ENCODE data around the gene FSHR.
A peak's percentile ranks its signal among the peaks of the same experiment; 100 is the strongest.

The FSHR gene

DNA sequence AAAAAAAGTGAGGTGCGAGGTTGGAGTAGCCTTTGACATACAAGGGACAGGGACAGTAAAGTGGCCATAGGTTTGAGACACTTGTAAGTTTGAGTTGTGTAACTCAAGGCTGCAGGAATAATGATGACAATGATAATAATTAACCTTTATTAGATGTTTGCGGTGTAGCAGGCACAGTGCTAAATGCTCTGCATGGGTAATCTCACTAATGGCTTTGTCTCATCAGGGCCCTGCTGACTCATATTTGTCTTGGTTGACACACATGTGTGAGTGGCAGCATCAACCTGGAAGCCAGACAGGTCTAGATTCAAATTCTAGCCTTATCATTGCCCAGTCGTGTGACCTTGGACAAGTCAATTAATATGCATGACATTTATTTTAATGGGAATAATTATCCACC, 126.2 kb downstream of the FSHR start:
- DNase-seq: no peak

DNA sequence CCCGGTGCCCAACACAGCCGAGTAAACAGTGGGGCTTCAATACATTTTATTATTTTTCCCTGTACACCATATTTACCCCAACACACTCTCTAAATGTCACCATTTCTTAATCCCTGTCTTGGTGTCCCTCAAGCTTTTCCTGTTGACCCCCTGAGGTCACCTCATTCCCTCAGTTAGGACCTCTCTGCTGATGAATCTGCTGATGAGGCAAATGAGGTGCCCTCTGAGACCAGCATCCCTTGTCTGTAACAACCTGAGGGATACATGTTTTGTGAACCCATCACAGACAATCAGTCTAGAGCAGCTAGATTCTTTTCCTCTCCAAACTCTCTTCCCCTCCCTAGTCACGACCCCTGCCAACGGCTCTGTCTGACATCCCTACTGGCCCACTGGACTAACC, 127.6 kb downstream of the FSHR start:
- no peak for DNase-seq

DNA sequence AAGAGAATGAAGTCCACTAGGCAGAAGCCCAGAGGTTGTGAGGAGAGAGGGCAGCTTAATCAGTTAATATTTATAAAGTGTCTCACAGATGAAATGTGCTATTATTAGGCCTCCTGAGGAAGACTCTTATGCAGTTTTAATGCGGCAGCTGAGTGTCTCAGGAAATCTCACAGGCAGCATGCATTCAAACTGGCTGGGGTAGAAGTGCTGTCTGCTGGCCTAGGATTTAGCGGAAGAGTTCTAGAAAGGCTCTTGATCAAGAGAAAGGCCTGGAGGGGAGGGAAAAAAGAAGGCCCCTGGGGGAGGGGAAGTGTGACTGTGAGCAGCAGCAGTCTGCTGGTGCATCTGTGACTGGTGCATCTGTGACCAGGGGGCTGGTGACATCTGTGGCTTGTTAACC, 133.0 kb downstream of the FSHR start:
- no peak for DNase-seq

DNA sequence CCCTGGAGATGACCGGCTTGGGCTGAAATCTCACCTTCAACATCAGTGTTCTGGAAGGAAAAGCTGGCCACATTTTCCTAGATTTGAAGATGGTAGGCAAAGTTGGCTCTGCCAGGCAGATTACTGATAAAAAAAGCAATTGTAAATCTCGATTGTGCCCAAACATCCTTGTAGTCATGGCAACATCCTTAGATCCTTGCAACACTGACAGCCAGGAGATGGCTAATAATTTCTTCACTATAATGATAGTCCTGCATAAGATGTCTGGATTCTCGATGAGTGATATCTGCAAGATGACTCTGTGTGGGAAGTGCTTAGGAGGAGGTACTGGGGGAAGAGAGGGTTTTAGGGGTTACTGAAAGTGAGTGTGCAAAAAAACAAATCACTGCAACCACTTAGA, 149.1 kb downstream of the FSHR start:
- DNase-seq: no peak

DNA sequence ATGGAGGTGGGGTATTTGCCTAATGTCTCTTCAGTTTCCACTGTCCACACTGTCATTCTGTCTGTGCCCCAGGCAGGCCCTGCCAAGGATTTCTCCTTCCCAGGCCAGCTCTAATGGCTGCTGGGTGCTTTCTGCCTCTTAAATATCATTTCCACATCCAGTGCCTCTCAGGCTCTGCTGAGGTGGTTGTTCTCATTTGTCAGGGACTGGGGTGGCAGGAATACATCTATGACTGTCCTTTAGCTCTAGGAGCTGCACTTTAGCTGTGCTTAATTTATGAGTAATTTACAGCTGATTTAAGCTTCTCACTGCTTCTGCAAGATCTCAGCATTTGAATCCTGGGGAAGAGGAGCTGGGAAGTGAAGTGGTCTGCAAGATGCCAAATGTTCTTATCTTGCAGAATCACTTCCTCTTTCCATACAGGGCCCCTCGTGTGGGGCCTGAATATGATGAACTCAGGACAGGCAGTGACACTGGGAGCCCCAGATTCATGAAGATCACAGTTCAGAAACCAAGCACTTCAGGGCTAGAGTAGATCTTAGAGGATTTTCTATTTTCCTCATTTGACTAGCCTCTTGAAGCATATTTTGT, 150.2 kb downstream of the FSHR start:
- DNase-seq: no peak

DNA sequence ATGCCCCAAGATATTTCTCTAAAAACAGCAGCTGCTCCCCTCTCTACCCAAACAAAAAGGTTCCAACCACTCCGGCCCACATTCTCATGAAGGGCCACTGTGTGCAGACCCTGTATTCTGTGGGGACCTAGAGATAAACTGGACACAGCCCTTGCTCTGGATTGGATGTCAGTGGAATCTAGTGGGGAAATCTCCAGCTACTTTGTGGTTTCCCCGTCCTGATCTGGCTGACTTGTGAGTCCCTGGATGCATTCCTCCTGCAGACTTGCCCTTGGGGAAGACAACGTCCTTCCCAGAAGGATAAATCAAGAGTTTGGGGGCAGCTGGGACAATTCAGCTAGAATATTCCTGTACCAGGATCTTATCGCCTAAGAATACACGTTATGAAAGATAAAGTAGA, 151.1 kb downstream of the FSHR start:
- no peak for DNase-seq

DNA sequence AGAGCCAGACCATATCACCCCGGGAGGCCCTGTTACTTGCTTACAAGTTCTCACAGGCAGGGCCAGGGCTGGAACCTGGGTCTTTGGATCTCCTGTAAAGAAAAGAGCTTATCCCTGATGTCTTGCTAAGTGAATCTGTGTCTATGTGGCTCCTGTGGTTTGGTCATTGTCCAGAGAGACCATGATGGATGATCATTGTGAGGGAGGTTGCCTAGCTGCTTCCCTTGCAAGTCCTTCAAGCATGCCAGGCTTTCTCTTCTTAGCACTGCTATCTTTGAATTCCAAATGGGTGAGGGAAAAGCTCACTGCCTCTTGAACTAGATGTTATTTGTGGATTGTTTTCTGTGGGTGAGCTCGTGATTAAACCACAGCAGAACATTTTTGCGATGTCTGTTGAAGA, 151.6 kb downstream of the FSHR start:
- no peak for DNase-seq

DNA sequence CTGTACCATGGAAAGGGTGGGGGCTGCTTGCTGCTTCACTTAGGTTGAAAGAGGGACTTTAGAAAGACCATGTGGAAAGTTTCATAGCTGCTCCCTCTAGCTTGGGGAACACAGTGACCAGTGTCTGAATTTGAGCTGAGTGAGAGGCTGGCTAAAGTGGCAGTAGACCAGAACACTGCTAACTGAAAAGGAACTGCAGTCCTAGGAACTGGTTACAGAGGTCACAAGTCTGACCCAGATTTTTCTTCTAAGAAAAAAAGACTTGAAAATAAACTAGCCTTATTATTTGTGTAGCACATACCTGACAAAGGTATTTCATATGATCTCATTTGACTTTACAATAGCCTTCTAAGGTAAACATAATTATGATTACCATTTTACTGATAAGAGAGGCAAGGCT, 153.6 kb downstream of the FSHR start:
- DNase-seq: no peak

DNA sequence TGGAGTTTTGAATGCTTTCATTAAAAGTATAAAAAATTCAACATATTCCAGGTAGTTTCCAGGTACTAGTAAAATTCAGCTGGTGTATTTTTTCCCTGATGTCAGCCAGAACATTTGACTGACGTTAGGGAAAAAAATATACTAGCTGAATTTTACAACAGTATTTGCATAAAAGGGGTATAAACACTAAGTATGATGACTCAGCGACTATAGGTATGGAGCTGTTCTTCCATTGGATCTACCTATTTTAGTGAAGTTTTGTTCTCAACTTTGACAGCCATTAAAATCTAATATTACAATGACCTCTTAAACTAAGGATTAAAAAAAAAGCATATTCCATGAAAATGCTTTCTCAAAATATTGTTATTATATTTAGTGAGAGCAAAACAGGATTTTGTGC, 155.9 kb downstream of the FSHR start:
- DNase-seq: no peak

DNA sequence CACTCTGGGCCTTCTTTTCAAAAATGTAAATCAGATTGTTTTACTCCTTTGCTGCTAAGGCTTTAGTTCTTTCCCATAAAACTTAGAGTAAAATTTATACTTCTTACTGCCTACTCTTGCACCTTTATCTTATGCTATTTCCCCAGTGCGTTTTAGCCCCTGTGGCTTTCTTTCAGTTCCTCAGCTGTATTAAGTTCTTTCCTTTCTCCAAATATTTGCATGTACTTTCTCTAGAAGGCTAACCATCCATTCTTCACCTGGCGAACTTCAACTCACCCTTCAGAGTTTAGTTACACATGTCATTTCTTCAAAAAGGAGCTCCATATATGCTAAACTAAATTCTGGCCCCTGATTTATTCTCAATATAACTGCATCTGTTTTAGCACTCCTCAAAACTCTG, 160.7 kb downstream of the FSHR start:
- no peak for DNase-seq

DNA sequence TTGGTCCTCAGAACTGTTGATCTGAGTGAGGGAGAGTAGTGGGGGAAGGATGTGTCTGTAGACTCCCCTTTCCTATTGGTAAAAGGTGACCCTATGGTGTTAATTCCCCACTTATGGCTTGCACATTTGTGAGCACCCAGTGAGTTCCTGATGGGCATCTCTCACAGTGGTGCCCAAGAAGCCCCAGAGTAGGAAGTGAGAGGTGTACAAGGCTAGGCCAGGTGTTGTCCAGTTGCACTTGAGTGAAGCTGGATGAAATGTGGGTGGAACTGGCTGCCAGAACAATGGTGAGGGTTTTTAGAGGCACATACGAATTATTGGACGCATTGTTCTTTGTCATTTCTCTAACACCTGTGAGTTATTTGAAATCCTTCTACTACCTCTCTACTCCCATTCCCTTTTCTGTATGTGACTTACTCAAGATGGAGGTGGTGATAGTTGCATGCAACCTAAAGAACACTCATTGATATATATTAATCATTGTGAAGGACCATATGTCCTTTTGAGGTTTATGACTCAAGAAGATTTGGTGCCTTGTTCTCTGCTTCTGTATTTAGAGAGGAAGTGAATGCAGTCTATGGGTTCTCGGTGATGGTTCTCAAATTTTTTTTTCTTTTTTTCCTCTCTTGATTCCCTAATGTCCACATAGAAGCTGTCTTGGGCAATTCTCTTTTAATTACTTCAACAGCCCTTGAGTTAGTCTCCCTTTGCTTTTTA, 162.7 kb downstream of the FSHR start:
- DNase-seq: no peak

DNA sequence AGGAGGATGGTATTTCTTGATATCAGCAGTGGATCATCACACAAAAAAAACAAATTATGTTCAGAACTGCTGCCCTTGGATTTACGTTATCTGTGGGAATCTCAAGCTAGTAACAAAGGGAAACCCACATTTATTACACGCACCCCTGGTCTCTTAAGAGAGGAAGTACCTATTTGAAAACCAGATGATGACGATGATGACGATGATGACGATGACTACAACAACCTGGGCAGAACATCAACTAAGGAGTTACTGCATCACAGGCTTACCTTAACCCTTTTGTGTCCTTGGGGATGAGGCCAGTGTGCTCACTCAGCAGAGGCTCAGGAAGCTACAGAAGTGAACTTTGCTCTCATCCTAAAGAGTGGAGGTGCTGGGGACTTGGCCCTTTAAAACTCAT, 169.4 kb downstream of the FSHR start:
- no peak for DNase-seq

DNA sequence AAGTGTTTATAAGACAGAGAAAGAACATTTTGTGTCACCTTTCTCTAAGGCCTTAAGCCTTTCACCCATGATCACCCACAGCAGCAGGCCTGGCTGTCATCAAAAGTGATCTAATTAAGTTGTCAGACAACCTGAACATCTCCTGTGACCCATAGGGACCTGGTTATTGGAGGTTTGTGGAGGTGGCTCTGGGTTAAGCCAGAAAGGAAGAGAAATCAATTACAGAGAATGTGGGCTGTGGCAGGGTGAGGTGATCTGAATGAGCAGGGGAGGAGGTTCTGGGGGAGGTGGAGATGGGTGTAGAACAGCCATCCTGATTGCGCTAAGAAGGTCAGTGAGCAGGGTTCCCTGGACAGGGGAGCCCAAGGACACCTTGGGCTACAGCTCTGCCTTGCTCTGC, 170.8 kb downstream of the FSHR start:
- no peak for DNase-seq

DNA sequence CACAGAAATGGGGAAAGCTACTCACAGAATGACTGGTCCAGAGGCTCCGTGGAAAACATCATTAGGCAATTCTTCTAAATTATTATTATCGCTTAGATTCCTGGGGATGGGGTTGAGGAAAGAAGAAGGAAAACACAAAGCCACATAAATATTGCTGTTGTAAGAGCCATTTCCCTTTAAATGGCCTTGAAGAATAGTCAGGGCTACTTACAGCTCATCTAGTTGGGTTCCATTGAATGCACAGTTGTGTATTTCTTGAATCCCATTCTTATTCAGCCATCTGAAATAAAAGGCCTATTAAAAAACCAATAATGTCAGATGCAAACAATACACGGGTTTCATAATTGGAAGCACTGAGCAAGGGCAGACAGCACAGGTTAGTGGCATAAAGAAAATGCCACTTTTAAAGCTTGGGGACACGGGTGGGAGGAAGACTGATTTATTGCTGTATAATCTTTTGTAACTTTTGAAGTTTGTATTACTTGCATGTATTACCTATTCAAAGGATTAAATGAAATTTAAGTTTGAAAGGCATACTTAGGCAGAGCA, 171.4 kb downstream of the FSHR start:
- DNase-seq: no peak

DNA sequence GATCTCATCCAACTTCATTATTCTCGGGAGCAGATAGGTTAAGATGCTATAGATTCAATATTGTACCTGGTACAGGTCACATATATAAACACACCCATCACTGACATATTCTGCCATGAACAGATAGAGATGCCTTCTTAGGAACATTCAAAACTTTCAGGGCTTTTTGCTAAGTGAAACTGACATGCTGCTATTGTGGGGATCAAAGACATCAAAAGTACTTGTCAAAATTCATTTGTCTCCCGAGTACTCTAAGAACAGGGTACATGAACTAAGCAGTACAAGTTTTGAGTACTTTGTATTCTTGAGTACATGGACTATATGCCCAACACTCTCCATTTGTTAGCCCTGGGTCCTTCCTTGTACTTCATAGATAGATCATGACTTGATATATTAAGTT, 173.5 kb downstream of the FSHR start:
- no peak for DNase-seq

DNA sequence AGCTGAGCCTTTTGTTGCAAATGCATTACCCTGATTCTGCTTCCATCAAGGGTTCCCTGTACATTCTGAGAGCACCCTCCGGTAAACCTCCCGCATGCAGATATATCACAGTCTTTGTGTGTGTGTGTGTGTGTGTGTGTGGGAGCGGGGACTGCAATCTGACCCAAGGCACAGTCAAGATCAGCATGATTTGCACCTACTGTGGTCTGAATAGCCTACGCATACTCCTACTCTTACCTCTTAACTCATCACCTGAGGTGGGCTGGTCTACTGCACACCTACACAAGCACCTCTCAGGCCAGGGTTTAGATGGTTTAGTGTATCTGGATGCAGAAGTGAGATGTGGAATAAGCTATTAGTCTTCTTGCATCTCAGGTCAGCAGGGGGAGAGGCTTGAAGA, 174.6 kb downstream of the FSHR start:
- DNase-seq: no peak

DNA sequence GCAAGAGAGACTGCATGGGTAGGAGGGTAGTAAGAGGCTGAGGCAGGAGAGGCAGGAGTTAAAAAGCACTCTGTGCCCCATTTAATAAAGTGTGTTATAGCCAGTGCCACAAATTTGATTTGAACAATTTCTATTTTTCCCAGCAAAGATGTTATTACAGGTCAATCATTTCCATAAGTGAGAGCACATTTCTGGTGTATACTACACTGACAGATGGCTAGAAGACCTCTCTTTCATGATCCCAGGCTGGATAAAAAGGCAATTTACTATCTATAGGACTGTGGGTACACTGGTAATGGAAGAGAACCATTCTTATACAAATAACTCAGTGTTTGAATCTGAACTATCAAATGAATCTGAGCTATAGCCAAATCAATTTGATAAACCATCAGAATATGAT, 176.2 kb downstream of the FSHR start:
- DNase-seq: no peak

DNA sequence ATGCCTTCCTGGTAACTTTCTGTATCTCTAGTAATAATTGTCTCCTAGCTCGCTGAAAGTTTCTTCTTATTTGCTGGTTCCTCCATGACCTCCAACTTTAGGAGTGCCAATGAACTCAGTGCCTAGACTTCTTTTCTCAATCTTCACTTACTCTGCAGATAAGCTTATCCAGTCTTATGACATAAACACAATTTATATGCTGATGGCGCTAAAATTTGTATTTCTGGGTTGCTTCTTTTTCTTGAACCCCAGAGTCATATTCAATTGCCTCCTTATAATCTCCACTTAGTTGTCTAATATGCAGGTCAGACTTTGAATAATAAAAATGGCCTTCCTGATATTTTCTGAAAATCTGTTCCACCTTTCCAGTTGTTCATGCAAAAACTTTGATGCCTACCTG, 182.5 kb downstream of the FSHR start:
- DNase-seq: no peak

DNA sequence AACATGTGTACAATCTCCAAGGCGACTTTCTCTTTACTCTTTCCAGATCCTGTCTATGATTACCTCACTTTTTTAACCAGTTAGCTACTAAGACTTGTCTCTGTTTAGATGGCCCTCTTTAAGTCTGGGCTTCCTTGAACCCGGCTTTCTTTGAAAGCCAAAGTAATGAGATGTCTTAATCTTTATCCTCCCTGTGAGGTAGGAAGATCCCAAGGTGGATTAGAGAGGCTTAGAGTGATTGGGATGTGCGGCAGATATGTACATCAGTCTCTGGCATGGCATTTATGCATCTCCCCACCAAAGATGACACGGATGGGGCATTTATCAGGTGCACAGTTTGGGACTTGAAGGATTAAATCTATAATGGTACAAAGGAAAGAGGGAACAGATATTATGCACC, 186.3 kb downstream of the FSHR start:
- DNase-seq: no peak

DNA sequence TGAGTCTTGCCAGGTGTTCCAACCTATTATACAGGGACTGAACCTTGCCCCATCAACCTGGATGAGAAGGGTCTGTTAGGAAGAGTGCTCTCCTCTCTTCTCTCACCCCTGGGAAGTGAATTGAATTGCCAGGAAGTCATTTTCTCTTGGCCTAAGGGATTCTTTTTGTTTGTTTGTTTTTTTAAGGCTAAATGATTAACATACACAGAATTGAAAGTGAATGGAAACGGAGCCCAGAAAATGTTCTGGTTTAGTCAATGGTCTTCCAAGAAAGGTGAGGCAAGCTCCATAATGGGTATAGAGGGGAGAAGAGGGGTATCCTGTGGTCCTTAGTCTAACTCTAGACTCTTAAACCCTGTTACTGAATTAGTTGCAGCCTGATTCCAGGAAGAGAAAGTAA, 189.1 kb downstream of the FSHR start:
- no peak for DNase-seq

DNA sequence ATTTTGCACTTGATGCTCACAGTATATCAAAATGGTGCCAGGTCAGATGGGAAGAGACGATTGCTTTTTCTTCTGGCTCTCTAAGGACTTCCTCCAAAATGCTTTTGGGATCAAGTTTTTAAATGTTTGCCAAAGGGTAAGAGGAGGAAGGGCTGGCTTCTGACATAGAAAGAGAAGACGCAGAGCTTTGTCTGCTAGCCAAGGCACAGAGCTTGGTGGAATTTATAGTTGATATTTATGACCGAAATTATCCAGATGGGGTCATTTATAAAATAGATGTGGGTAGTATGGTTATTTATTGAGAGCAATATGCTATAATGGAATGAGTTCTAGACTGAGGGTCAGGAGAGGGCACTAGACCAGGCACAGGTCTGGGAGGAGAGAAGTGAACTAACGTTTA, 193.3 kb downstream of the FSHR start:
- peak in 1 of 2 experiments; percentile 18 for DNase-seq

DNA sequence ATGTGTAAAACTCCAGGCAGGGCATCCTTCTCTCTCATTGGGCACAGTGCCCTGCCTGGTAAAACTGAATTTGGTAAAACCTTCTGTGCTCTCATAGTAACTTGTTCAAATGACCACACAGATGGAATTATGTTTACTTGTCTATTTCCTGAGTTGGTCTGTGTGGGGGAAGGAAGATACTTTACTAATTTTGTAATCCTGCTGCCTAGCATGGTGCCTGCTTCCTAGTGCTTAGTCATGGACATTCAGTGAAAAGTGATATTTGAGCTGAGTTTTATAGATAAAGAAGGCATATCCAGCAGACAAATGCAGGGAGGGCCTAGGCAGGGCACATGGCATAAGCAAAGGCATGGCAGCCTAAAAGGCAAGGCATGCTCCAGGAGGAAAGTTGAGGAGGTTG, 199.4 kb downstream of the FSHR start:
- DNase-seq: no peak

DNA sequence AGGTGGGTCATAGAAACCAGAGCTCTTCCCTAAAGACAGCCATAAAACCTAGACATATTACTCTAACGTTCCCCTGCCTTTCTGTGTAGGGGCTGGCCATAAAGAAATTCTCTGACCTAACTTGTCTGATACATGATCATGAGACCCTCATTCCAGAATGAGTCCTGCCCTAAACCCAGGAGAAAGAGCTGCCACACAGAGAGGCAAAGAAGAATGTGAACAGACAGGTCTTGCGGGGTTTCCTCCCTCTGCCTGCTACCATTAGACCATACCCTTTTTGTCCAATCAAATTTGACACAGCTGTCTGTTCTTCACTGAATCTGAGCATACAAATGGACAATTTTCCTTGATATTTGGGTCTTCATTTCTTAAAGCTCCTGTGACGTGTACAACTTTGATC, 200.0 kb downstream of the FSHR start:
- DNase-seq: no peak

DNA sequence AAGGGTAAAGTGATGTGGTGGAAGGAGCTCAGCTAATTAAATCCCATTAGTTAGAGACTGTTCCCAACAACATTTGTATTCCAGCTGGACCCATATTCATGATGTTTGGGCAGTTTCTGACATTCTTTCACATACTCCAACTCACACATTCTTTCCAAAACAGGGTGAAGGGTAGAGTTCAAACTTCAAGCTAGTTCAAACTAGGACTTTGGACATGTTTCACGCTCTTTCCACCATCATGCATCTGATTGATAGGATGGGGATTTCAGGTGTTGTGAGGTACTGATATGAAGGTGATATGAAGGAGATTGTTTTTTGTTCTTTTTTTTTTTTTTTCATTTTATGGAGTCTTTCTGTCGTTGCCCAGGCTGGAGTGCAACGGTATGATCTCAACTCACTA, 201.7 kb downstream of the FSHR start:
- DNase-seq: no peak

DNA sequence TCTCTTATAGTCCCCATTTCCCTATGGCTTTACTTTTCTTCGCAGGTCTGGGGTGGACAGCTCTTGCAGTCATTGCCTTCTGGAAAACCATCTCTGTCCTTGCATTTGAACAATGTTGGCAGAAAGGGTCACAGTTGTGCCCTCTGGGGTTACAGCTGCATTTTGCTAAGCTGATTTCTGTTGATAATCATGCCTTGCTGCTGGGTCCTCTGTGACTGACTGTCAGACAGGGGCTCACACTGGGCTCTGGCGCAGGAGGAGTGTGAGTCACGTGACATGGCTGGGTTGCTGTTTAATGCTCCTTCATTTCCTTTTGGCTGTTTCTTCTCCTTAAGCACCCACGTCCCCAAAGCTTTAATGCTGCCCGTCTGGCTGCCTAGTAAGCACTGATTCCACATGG, 202.2 kb downstream of the FSHR start:
- DNase-seq: no peak

Data from NCI-H446 (cell line).